Naive thymus-derived CD8-positive, alpha-beta T cell (primary cell): ENCODE results near the gene MED15. TPM values are rescaled to one million over a fixed set of nuclear protein-coding genes. Genes with fewer than 3 reads are reported as not detected.

Source experiments
- ATAC-seq, 2 donors: fragments of 150-1000 bp; cut with Tn5 transposase in 1 of 2; sonication (Bioruptor Pico), chemical (Tn5 transposase) in 1 of 2; 1 replicate in 1 of 2; 2 replicates in 1 of 2; pipeline ENCODE4 v1.10.0; 2021; ENCODE audit warnings: mild to moderate bottlenecking in 2 of 2, moderate library complexity in 2 of 2
- POLR2A ChIA-PET: fragments of 350-600 bp; sonication (Branson Sonifier 250); formaldehyde crosslinking; loops from one replicate; lab custom pipeline; 2021; ENCODE audit warnings: antibody characterized with exemption; lab: Charles Lee
- DNase-seq, 10 donors: peaks; one replicate each; pipeline versions ENCODE4 v3.0.0 to v3.0.0-alpha.2; 2020 to 2022
- H3K27ac Mint-ChIP-seq, 10 donors: one replicate each; pipeline ENCODE4 v1.8.0; 2020 to 2022; ENCODE audit warnings: mild to moderate bottlenecking in 10 of 10, mixed read lengths in 10 of 10, moderate library complexity in 4 of 10, inconsistent platforms in 1 of 10
- H3K27me3 Mint-ChIP-seq, 5 donors: one replicate each; pipeline ENCODE4 v1.8.0; 2021 to 2022; ENCODE audit warnings: mixed read lengths in 5 of 5
- H3K36me3 Mint-ChIP-seq, 3 donors: one replicate each; pipeline ENCODE4 v1.8.0; 2020 to 2022; ENCODE audit warnings: mixed read lengths in 3 of 3, mild to moderate bottlenecking in 2 of 3, inconsistent platforms in 1 of 3
- H3K4me1 Mint-ChIP-seq, 4 donors: one replicate each; pipeline ENCODE4 v1.8.0; 2021 to 2022; ENCODE audit warnings: mixed read lengths in 4 of 4
- H3K4me3 Mint-ChIP-seq, 10 donors: one replicate each; pipeline ENCODE4 v1.8.0; 2020 to 2022; ENCODE audit warnings: mild to moderate bottlenecking in 10 of 10, mixed read lengths in 10 of 10, moderate library complexity in 6 of 10, inconsistent platforms in 1 of 10
- H3K9me3 Mint-ChIP-seq, 9 donors: one replicate each; pipeline ENCODE4 v1.8.0; 2020 to 2022; ENCODE audit warnings: mixed read lengths in 9 of 9, mild to moderate bottlenecking in 3 of 9, inconsistent platforms in 1 of 9, moderate library complexity in 1 of 9
- polyA plus RNA-seq, 3 donors: library from polyadenylated mRNA; unstranded; fragments of 300-500 nt; fragmentation: Illumina TruSeq; gene quantifications; one replicate each; pipeline ENCODE4 v1.2.3, GENCODE V29; 2021
- total RNA-seq, 8 experiments: library from RNA in 2 of 8; stranded (reverse) in 2 of 8; gene quantifications; one replicate each; pipeline ENCODE4 v1.2.3 and lab custom pipeline; 2021 to 2026

MED15 gene
- total and polyA plus RNA-seq, 5 experiments from 2014 or later = 25.4 to 327 (median 85.2) TPM

DNA sequence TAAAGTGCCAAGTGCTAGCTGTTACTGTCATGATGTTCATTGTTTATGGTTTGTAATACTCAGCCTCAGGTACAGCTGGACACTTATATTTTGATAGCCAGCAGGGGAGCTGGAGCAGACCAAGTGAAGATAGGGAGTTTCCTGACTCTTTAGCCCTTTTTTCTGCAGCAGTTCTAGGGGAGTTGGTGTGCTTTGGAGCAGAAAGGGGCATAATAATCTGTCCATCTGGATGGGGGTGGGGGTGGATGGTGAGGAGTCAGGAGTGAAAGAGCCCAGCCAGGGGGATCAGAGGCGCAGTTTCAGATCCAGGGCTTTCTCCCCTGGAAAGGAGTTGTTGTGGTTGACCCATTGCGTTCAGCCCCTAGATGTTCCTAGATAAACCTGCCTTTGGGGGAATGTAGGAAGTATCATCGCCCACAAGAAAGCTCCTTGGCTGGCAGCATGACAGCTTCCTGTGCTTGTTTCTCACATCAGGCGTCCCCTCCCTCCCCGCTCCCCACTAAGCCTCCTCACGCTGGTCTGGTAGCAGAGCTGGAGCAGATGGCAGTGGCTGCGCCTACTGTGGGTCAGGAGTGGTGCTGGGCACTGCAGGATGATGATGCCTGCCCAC is 41.9 kb downstream of the MED15 start:
- Mint-ChIP-seq H3K4me3 (peak overlapping the region; percentile 75 to 92 (median 86)), H3K27me3 (no peaks in the 10 kb centered on the region), H3K36me3 (peaks cover 0 to 28% (median 16%) of the 10 kb centered on the region in 3 donors), H3K9me3 (no peaks in the 10 kb centered on the region), H3K4me1 (peaks cover 41 to 92% (median 81%) of the 10 kb centered on the region in 4 donors), H3K27ac (peak overlapping the region; percentile 96 to 100 (median 99))
- DNase-seq = peak; percentile 48 to 82 (median 66)
- peak; percentile 57 to 65 for ATAC-seq
- POLR2A ChIA-PET = interaction anchor here (0.6 to 18.4 kb wide), 16 partner anchors 8 to 156 kb away, joined by 3 to 796 read pairs (median 5); partner anchors contain the start of gene MED15

DNA sequence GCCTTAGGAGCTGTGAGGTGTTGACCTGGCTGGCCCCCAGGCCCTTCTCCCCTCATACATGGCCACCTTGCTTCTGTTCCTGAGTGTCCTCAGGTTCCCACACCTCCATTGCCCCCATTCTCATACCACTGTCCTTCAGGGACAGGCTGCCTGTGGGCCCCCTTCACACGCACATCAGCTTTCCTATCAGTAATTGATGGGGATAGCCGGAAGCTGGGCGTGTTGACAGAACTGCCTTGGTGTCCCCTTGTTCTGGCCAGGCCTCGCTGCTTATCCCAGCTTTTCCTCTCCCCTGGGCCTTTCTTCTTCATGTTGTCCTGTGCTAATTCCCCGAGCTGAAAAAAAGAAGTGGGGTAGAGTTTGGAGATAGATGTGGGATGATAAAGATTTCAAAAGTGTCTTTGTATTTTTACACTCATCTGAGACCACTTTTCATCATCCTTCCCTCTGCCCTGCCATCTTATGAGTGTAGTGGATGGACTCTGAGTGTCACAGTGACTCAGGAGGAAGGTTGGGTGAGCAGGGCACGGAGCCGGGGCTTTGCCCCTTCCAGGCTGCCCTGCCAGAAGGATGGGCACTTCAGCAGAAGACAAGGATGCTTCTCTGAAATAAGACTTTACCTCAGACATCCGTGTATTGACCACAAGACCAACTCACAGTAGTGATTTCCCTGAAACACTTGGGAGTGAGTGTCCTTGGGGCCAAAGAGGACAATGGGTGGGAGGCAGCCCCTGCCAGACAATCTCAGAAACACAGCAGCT is 42.8 kb downstream of the MED15 start:
- Mint-ChIP-seq H3K36me3 (peaks cover 0 to 29% (median 22%) of the 10 kb centered on the region in 3 donors), H3K9me3 (no peaks in the 10 kb centered on the region)

DNA sequence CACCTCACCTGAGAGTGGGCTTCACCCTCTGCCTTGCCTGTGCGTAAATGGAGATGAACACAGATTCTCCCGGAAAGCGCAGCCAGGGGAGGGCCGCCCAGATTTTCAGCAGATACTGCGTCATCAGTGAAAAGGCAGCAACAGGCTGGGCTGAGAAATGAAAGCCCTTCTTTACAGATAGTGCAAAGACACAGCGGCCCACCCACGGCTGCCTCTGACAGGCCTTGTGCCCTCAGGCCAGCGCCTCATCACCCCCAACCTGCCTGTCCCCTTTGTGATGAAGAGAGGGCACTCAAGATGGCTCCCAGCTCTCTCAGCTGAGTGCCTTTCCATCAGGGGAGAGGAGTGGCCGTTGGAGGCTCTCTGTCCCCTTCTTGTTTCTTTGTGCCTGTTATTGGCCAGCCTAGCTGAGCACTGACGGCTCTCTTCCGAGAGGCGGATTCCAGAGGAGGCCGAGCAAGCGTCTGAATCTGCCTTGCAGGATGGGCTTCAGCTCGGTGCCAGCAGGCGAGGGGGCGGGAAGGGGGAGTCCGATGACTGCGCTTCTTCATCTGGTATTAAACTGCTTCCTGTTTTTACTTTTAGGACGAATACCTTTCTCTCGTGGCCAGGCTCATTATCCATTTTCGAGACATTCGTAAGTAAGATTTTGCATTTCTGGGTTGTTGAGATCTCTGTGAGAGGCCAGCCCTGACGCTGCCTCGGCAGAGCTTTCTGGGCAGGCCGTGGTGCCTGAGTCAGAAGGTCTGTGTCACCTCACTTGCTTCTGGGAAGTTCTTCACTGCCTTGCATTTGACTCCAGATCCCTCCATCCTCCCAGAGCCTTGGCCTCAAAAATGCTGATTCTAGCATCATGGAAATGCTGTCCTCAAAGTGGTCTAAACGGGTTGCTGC is 43.7 kb downstream of the MED15 start:
- POLR2A ChIA-PET = interaction anchor here (0.8 to 18.4 kb wide), 16 partner anchors 14 to 431 kb away, joined by 3 to 796 read pairs (median 5); partner anchors contain the start of genes KLHL22, LZTR1 and MED15
- Mint-ChIP-seq H3K27ac (peak overlapping the region; percentile 96 to 100 (median 99)), H3K4me1 (peaks cover 45 to 94% (median 82%) of the 10 kb centered on the region in 4 donors), H3K27me3 (no peaks in the 10 kb centered on the region), H3K36me3 (peaks cover 0 to 35% (median 26%) of the 10 kb centered on the region in 3 donors), H3K4me3 (peak overlapping the region; percentile 75 to 92 (median 86)), H3K9me3 (no peaks in the 10 kb centered on the region)
- ATAC-seq (peak; percentile 55 to 73), DNase-seq (peak; percentile 46 to 84 (median 63))

More for the DNA sequence above, 42.8 kb downstream of the MED15 start:
- DNase-seq (no peak), ATAC-seq (peak in 1 of 2 donors; percentile 5)
- Mint-ChIP-seq H3K4me1 (peaks cover 43 to 94% (median 82%) of the 10 kb centered on the region in 4 donors), H3K27ac (peak overlapping the region; percentile 96 to 100 (median 99)), H3K27me3 (no peaks in the 10 kb centered on the region), H3K4me3 (peak overlapping the region; percentile 75 to 92 (median 86))
- POLR2A ChIA-PET = interaction anchor here (0.8 to 18.4 kb wide), 21 partner anchors 8 to 154 kb away, joined by 3 to 796 read pairs (median 5); partner anchors contain the start of genes KLHL22 and MED15

DNA sequence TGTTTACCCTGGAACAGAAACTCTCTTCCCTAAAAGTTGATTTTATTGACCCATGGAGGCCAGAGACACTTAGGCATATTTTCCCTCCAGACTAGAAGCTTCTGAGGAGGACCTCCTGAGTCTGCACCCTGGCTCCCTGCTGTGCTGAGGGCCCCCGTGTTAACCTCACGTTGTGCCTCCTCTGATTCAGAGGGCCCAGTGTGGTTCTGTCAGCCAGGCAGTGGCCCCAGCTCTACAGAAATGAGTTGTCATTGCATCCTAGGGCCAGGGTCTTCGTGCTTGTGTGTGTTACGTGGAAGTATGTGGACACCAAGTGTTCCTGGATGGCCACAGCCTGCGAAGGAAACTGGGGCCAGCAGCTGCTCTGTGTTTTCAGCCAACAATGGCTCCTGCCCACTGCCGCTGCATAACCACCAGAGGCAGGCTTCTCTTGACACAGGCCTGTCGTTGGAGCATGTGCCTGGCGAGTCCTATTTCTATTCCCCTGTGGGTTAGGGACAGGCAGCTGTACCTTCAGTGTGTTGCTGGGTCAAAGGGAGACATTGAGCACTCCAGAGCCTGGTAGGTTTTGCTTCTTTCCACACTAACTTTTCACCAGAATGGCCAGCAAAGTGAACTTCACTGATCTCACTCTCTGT is 44.5 kb downstream of the MED15 start:
- Mint-ChIP-seq H3K36me3 (peaks cover 0 to 39% (median 31%) of the 10 kb centered on the region in 3 donors), H3K27me3 (no peaks in the 10 kb centered on the region), H3K27ac (peak overlapping the region; percentile 96 to 100 (median 99)), H3K9me3 (no peaks in the 10 kb centered on the region), H3K4me1 (peaks cover 46 to 95% (median 83%) of the 10 kb centered on the region in 4 donors), H3K4me3 (peak overlapping the region; percentile 75 to 92 (median 86))
- ATAC-seq (peak; percentile 10 to 23), DNase-seq (peak in 3 of 10 donors; percentile 35 to 40 (median 38))
- POLR2A ChIA-PET = interaction anchor here (0.6 to 18.4 kb wide), 13 partner anchors 8 to 430 kb away, joined by 3 to 796 read pairs (median 5); partner anchors contain the start of genes KLHL22, LZTR1 and MED15

DNA sequence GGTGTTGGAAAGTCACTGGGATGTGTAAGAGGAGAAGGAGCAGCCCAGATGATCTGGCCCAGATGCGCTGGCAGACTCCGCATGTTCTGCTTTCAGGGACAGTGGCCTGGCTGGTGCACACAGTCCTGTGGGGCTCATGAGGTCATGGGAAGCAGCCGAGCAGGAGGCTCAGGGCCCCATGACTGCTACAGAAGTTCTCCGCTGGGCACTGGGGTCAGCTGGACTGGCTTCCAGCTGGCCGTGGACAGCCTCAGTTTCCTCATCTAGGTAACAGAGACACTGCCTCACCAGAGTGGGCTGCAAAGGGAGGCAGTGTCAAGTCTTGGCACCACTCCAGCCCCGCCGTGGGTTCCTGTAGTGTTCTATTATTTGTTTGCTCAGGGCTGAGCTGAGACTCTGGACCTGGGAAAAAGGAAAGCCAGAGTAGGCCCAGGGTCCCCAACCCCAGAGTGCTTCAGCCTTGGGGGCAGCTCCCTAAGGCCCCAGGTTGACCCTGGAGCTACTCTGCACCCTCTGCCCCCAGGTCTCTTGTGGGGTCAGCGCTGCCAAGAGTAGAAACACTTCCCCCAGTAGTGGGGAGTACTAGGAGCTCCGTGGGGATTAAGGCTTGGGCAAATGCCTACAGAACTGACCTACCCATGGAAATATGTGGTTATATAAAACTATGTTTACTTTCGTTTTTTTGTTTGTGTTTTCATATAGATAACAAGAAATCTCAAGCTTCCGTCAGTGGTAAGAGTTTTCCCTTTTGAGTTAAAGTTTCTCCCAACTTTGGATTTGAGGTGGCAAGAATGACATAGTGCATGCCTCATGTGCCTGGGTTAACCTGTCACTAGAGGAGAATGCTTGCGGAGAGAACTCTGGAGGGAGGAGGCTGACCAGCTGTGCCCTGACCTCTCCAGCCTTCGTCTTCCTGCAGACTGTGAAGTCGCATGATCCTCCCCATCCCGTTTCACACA is 45.3 kb downstream of the MED15 start:
- Mint-ChIP-seq H3K27ac (peak overlapping the region; percentile 96 to 100 (median 99)), H3K4me1 (peaks cover 49 to 99% (median 88%) of the 10 kb centered on the region in 4 donors), H3K9me3 (peaks cover 0 to 1% (median 0%) of the 10 kb centered on the region in 9 donors), H3K36me3 (peaks cover 5 to 45% (median 39%) of the 10 kb centered on the region in 3 donors), H3K27me3 (no peaks in the 10 kb centered on the region), H3K4me3 (peak overlapping the region; percentile 75 to 92 (median 86))
- no peak for DNase-seq
- POLR2A ChIA-PET = interaction anchor here (0.6 to 18.4 kb wide), 9 partner anchors 8 to 151 kb away, joined by 3 to 796 read pairs (median 9); partner anchors contain the start of genes KLHL22 and MED15
- ATAC-seq = no peak

DNA sequence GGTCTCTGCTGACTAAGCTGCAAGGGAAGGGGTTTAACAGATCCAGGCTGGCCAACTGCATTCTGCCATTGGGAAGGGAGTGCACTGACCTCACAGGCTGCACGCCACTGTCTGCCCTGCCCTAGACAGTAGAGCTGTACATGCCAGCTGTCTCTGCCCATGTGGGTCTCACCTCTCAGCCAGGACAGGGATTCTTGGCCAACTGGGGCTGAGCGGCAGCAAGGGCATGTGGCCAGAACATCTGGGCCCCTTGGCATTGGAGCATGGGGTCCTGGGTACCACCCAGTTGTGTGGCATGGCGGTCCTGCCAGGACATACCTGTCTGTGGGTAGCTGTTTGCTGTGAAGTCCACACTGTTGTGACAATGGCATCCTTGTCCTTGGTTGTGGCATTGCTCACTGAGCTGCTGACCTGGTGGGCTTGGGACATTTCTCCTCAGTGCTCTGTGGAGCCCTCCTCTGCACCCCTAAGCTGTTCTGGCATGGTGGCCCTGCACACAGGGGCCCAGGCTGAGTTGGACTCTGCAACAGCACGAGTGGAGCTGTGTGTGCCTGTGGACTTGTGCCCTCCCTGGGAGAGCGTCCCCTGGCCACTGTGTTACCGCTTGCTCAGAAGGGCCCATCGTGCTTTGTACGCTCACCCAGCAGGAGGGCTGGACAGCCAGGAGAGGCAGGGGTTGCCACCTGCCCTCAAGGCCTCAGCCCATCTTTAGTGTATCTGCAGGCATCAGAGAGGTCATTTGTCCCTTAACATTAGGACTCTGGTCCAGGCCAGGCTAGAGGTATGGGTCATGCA is 46.7 kb downstream of the MED15 start:
- H3K4me1 Mint-ChIP-seq = peaks cover 51 to 100% (median 92%) of the 10 kb centered on the region in 4 donors
- ATAC-seq (no peak), DNase-seq (no peak)
- POLR2A ChIA-PET = interaction anchor here (1.3 to 18.4 kb wide), 7 partner anchors 10 to 91 kb away, joined by 4 to 796 read pairs (median 12); partner anchors contain the start of genes KLHL22 and MED15
- peaks cover 5 to 9% (median 7%) of the 10 kb centered on the region in 9 donors for H3K9me3 Mint-ChIP-seq
- no peaks in the 10 kb centered on the region for H3K27me3 Mint-ChIP-seq
- peaks cover 12 to 59% (median 51%) of the 10 kb centered on the region in 3 donors for H3K36me3 Mint-ChIP-seq
- peak overlapping the region; percentile 31 to 100 (median 96) for H3K27ac Mint-ChIP-seq
- peak overlapping the region in 9 of 10 donors; percentile 20 to 89 (median 75) for H3K4me3 Mint-ChIP-seq

DNA sequence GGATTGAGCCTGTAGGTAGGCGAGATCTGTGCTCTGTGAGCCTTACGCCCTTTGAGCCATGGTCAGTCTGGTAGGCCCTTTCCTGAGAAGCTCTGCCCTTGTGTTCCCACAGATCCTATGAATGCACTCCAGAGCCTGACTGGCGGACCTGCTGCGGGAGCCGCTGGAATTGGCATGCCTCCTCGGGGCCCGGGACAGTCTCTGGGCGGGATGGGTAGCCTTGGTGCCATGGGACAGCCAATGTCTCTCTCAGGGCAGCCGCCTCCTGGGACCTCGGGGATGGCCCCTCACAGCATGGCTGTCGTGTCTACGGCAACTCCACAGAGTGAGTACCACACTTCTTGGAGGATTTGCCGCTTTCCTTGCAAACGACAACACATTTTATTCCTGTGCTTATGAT is 47.4 kb downstream of the MED15 start:
- Mint-ChIP-seq H3K9me3 (peaks cover 5 to 15% (median 10%) of the 10 kb centered on the region in 9 donors), H3K27me3 (no peaks in the 10 kb centered on the region), H3K4me1 (peaks cover 48 to 99% (median 91%) of the 10 kb centered on the region in 4 donors), H3K27ac (peak overlapping the region; percentile 31 to 100 (median 98)), H3K36me3 (peaks cover 16 to 66% (median 58%) of the 10 kb centered on the region in 3 donors), H3K4me3 (peak overlapping the region in 9 of 10 donors; percentile 55 to 87 (median 81))
- ATAC-seq (no peak), DNase-seq (no peak)
- POLR2A ChIA-PET = interaction anchor here (0.5 to 18.4 kb wide), 9 partner anchors 10 to 126 kb away, joined by 3 to 796 read pairs (median 5); partner anchors contain the start of genes KLHL22 and MED15

DNA sequence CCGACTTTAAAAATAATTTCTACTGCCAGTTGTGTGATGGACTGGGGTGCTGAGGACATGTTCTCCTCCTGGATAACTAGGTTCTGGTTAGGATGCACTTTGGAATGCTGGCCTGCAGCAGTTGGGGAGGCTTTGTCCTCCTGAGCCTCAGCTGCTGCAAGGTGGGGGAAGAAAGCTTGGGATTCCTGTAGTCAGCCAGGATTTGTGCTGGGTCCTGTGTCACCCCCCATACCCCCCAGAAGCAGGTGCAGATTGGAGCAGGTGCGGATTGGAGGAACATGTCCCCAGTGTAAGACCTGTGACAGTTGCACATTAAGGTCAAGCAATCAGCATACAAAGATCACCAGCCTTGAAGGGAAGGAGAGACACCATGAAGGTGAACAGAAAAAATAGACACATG is 51.1 kb downstream of the MED15 start:
- H3K4me3 Mint-ChIP-seq = peak overlapping the region in 7 of 10 donors; percentile 11 to 87 (median 82)
- peaks cover 16 to 79% (median 53%) of the 10 kb centered on the region in 3 donors for H3K36me3 Mint-ChIP-seq

DNA sequence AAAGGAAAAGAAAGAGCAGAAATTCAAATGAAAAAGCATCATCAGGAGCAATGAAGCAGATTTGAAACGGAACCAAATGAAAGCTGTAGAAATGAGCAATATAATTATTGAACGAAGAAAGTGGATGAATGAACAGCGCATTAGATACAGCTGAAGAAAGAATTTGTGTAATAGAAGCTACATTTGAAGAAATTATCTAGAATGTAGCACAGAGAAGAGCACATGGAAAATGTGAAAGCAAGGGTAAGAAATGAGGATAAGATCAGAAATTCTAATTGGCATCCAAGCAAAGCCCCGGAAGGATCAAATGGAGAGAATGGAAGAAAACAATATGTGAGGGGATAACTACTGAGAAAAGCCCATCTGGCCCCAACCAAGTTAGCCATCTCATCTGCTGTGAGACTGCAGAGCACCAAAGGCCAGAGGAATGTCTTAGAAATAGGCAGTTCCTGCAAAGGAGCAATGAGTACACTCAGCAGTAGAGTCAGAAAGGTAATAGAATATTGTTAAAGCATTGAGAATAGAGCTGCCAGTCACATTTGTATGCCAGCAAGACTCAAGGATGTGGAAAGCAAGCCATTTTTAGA is 51.9 kb downstream of the MED15 start:
- H3K4me1 Mint-ChIP-seq = peaks cover 40 to 82% (median 82%) of the 10 kb centered on the region in 4 donors
- H3K9me3 Mint-ChIP-seq = peaks cover 5 to 15% (median 10%) of the 10 kb centered on the region in 9 donors
- H3K27ac Mint-ChIP-seq = peak overlapping the region; percentile 91 to 100 (median 98)
- DNase-seq (no peak), ATAC-seq (no peak)
- no peaks in the 10 kb centered on the region for H3K27me3 Mint-ChIP-seq
- peak overlapping the region in 5 of 10 donors; percentile 26 to 83 (median 34) for H3K4me3 Mint-ChIP-seq
- peaks cover 16 to 81% (median 53%) of the 10 kb centered on the region in 3 donors for H3K36me3 Mint-ChIP-seq
- POLR2A ChIA-PET = interaction anchor here (1.2 to 18.4 kb wide), 5 partner anchors 5 to 144 kb away, joined by 3 to 796 read pairs (median 96); partner anchors contain the start of gene MED15

More for the DNA sequence above, 51.1 kb downstream of the MED15 start:
- ATAC-seq (no peak), DNase-seq (no peak)
- POLR2A ChIA-PET = interaction anchor here (1.0 to 18.4 kb wide), 9 partner anchors 6 to 320 kb away, joined by 3 to 796 read pairs (median 6); partner anchors contain the start of gene MED15
- Mint-ChIP-seq H3K27me3 (no peaks in the 10 kb centered on the region), H3K4me1 (peaks cover 34 to 82% (median 78%) of the 10 kb centered on the region in 4 donors), H3K27ac (peak overlapping the region; percentile 91 to 100 (median 98)), H3K9me3 (peaks cover 5 to 15% (median 10%) of the 10 kb centered on the region in 9 donors)
